Mesothelial cell of epicardium (in vitro differentiated cells): Measurements from ENCODE around the gene MYO5B. TPM values are rescaled to one million over a fixed set of nuclear protein-coding genes. Genes with fewer than 3 reads are reported as not detected.

Experiments used
- DNase-seq, 2 experiments: peaks; one replicate each; pipeline ENCODE4 v3.0.0; 2021; ENCODE audit warnings: low spot score in 2 of 2; ENCODE audit not compliant: unreplicated experiment in 2 of 2
- H3K27ac Mint-ChIP-seq: 2 replicates; pipeline ENCODE4 v1.8.0; 2021; ENCODE audit warnings: mixed read lengths
- H3K27me3 Mint-ChIP-seq: 2 replicates; pipeline ENCODE4 v1.8.0; 2021; ENCODE audit warnings: low read depth, mixed read lengths
- H3K36me3 Mint-ChIP-seq: 2 replicates; pipeline ENCODE4 v1.8.0; 2021; ENCODE audit warnings: mixed read lengths
- H3K4me1 Mint-ChIP-seq: 2 replicates; pipeline ENCODE4 v1.8.0; 2021; ENCODE audit warnings: mixed read lengths
- H3K4me3 Mint-ChIP-seq: 2 replicates; pipeline ENCODE4 v1.8.0; 2021; ENCODE audit warnings: mild to moderate bottlenecking, moderate library complexity, mixed read lengths
- H3K9me3 Mint-ChIP-seq: 2 replicates; pipeline ENCODE4 v1.8.0; 2021; ENCODE audit warnings: mixed read lengths
- CTCF ChIP-seq: fragments of 200-600 bp; sonication (generic); IDR thresholded peaks from one replicate; pipeline ENCODE4 v1.5.0; 2021; ENCODE audit warnings: antibody characterized with exemption; ENCODE audit not compliant: unreplicated experiment
- total RNA-seq: library from RNA; stranded (reverse); gene quantifications from 3 replicates; pipeline ENCODE4 v1.2.1, GENCODE V29; 2021

Gene MYO5B
- total RNA-seq, 1 donor from 2014 or later = 15.1 TPM

DNA sequence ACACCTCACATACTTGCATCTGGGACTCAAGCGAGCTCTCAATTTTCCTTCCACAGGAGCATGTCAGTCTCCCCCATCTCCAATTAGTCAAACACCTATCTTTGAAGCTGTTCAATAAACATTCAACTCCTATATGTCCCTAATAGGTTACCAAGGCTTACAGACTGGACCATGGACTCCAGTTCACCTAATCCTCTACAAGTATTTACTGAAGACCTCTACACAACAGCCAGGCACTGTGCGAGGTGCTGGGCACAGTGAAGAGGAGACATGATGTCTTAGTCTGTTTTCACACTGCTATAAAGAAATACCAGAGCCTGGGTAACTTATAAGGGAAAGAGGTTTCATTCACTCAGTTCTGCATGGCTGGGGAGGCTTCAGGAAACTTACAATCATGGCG is 129.9 kb downstream of the MYO5B start:
- no peaks in the 10 kb centered on the region for H3K36me3 Mint-ChIP-seq
- no peak overlapping the region for H3K4me3 Mint-ChIP-seq
- H3K4me1 Mint-ChIP-seq = peaks cover 2% of the 10 kb centered on the region
- no peak overlapping the region for H3K27ac Mint-ChIP-seq
- no peaks in the 10 kb centered on the region for H3K27me3 Mint-ChIP-seq
- DNase-seq = no peak
- no peak for TF ChIP-seq CTCF
- H3K9me3 Mint-ChIP-seq = no peaks in the 10 kb centered on the region

DNA sequence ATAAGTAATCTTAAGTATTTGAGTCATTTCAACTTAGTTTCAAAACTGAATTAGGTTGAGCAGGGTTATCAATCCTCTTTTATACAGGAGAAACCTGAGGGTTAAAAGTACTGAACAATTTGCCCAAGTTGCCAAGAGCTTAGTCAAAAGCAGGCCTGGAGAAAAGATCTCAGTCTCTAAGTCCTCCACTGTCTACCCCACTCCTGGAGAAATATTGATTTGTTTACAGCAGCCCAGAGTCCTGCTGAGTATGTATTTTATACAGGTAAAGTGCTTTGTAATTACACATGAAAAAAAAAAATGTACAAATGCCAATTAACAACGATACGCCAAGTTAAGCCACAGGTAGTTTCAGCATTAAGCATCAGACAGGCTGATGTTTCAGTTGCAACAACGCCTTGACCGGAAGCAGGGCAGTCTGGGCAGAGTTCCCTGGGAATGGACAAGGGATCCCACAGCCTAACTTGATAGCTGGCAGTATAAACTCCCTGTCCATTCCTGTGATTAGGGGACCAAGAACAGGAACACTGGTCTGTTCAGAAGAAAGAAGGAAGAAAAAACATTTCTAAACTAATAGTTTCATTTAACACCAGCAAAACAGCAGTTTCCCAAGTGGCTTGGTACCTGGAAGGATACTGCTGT is 132.9 kb downstream of the MYO5B start:
- TF ChIP-seq CTCF = no peak
- Mint-ChIP-seq H3K4me1 (peaks cover 2% of the 10 kb centered on the region), H3K4me3 (no peak overlapping the region), H3K9me3 (no peaks in the 10 kb centered on the region), H3K36me3 (no peaks in the 10 kb centered on the region), H3K27ac (no peak overlapping the region), H3K27me3 (no peaks in the 10 kb centered on the region)
- no peak for DNase-seq

DNA sequence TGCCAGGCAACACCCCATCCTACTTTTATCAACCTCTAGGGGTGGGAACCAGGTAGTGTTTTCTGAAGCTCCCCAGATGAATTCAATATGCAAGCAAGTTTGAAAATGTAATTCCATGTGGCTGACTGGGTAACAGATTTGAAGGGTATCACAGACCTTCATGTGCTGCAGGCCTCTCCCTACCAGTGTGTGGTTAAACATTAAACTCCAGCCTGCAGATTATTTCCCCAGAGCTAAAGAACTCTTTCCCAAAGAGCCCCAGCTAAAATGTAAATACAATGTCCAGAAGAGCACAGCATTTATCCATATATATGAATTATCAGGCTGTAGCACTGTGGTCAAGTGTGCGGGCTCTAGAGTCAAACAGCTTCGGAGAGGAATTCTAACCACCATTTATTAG is 134.1 kb downstream of the MYO5B start:
- DNase-seq = no peak
- H3K4me3 Mint-ChIP-seq = no peak overlapping the region
- H3K27ac Mint-ChIP-seq = no peak overlapping the region
- peaks cover 2% of the 10 kb centered on the region for H3K4me1 Mint-ChIP-seq
- no peak for TF ChIP-seq CTCF
- H3K9me3 Mint-ChIP-seq = no peaks in the 10 kb centered on the region
- H3K27me3 Mint-ChIP-seq = no peaks in the 10 kb centered on the region
- no peaks in the 10 kb centered on the region for H3K36me3 Mint-ChIP-seq

GRCh38 chr18:50058731-50059130 is 136.2 kb downstream of the MYO5B start:
- Mint-ChIP-seq H3K4me3 (no peak overlapping the region), H3K36me3 (peaks cover 2% of the 10 kb centered on the region), H3K4me1 (peaks cover 2% of the 10 kb centered on the region), H3K27me3 (no peaks in the 10 kb centered on the region), H3K27ac (no peak overlapping the region), H3K9me3 (no peaks in the 10 kb centered on the region)
- TF ChIP-seq CTCF = no peak
- no peak for DNase-seq

GRCh38 chr18:50057009-50057408 is 137.9 kb downstream of the MYO5B start:
- no peak for TF ChIP-seq CTCF
- H3K9me3 Mint-ChIP-seq = no peaks in the 10 kb centered on the region
- no peak for DNase-seq
- H3K27ac Mint-ChIP-seq = no peak overlapping the region
- H3K27me3 Mint-ChIP-seq = no peaks in the 10 kb centered on the region
- no peak overlapping the region for H3K4me3 Mint-ChIP-seq
- H3K4me1 Mint-ChIP-seq = peaks cover 2% of the 10 kb centered on the region
- peaks cover 2% of the 10 kb centered on the region for H3K36me3 Mint-ChIP-seq

DNA sequence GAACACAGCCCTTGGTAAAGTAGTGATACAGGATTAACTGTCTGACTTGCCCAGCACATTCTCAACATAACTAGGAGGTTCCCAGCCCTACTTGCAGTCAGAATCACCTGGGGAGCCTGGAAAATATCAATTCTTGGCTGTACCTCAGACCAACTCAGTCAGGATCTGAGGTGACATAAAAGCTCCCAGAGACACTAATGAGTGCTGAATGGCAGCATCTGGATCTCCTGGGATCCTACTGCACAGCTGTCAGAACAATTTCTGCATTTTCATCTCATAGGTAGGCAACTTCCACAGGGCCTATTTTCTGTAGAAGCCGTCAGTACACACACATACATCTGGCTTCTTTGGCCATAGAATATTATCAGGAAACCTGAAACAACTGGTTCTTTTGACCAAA is 138.8 kb downstream of the MYO5B start:
- no peak overlapping the region for H3K4me3 Mint-ChIP-seq
- peaks cover 4% of the 10 kb centered on the region for H3K36me3 Mint-ChIP-seq
- H3K27ac Mint-ChIP-seq = no peak overlapping the region
- no peaks in the 10 kb centered on the region for H3K27me3 Mint-ChIP-seq
- TF ChIP-seq CTCF = no peak
- DNase-seq = no peak
- no peaks in the 10 kb centered on the region for H3K4me1 Mint-ChIP-seq
- H3K9me3 Mint-ChIP-seq = peaks cover 3% of the 10 kb centered on the region
